IMR-90 (cell line): ENCODE data around the gene ENKUR. TPM values are rescaled to one million over a fixed set of nuclear protein-coding genes. Genes with fewer than 3 reads are reported as not detected.

Source experiments
- ATAC-seq: fragments of 200-7000 bp; cut with Tn5 transposase; 2 replicates; pipeline ENCODE4 v1.9.1; 2020; ENCODE audit warnings: low read depth, mild to moderate bottlenecking, moderate library complexity
- BruUV-seq: library from RNA; stranded (reverse); fragments of 400-500 nt; replicated peaks from 2 replicates; lab custom pipeline; 2021; lab: Mats Ljungman, UMichigan
- CTCF ChIA-PET: fragments of 300-600 bp; formaldehyde crosslinking; extraction: SDS; loops from one replicate; lab custom pipeline; 2021; ENCODE audit warnings: antibody characterized with exemption; lab: Yijun Ruan, JAX
- POLR2A ChIA-PET: fragments of 300-600 bp; sonication (Branson Sonifier 250); formaldehyde crosslinking; loops from one replicate; lab custom pipeline; 2022; ENCODE audit warnings: antibody characterized with exemption; ENCODE audit not compliant: unreplicated experiment; lab: Charles Lee
- DNase-seq: peaks from one replicate; pipeline ENCODE4 v3.0.0; 2013
- H2AFZ ChIP-seq: replicated peaks from 2 replicates; pipeline ENCODE3; 2013; ENCODE audit warnings: low read length, mild to moderate bottlenecking; ENCODE audit not compliant: poor library complexity
- H2AK5ac ChIP-seq: 2 replicates; pipeline ENCODE4 v1.6.1; 2013; ENCODE audit warnings: low read depth, low read length, inconsistent platforms
- H2AK9ac ChIP-seq: replicated peaks from 2 replicates; pipeline ENCODE3; 2013; ENCODE audit warnings: mild to moderate bottlenecking, low read depth, low read length, moderate library complexity; ENCODE audit not compliant: poor library complexity
- H2BK120ac ChIP-seq: 2 replicates; pipeline ENCODE4 v1.6.1; 2013; ENCODE audit warnings: low read depth, low read length, inconsistent platforms
- H2BK15ac ChIP-seq: 3 replicates; pipeline ENCODE4 v1.6.1; 2013; ENCODE audit warnings: low read depth, low read length, inconsistent platforms
- H2BK20ac ChIP-seq: 2 replicates; pipeline ENCODE4 v1.6.1; 2013; ENCODE audit warnings: low read depth, mild to moderate bottlenecking, inconsistent platforms, low read length, moderate library complexity
- H2BK5ac ChIP-seq: 2 replicates; pipeline ENCODE4 v1.6.1; 2013; ENCODE audit warnings: mild to moderate bottlenecking, low read depth, low read length, inconsistent platforms; ENCODE audit not compliant: poor library complexity, severe bottlenecking
- H3K14ac ChIP-seq: replicated peaks from 2 replicates; pipeline ENCODE4 v1.6.1; 2013; ENCODE audit warnings: low read depth, low read length, inconsistent platforms
- H3K18ac ChIP-seq: 2 replicates; pipeline ENCODE4 v1.6.1; 2013; ENCODE audit warnings: low read depth, low read length, control low read depth
- H3K23ac ChIP-seq: 2 replicates; pipeline ENCODE4 v1.6.1; 2013; ENCODE audit warnings: low read depth, low read length, inconsistent platforms
- H3K27ac ChIP-seq: 2 replicates; pipeline ENCODE4 v1.5.1; 2013; ENCODE audit warnings: mild to moderate bottlenecking, control low read depth, low read length; ENCODE audit not compliant: insufficient read depth
- H3K27me3 ChIP-seq: 2 replicates; pipeline ENCODE4 v1.6.1; 2013; ENCODE audit warnings: low read length; ENCODE audit not compliant: control insufficient read depth, insufficient read depth
- H3K36me3 ChIP-seq: 2 replicates; pipeline ENCODE4 v1.6.1; 2013; ENCODE audit warnings: low read length, mixed read lengths; ENCODE audit not compliant: control insufficient read depth, insufficient read depth
- H3K4ac ChIP-seq: 2 replicates; pipeline ENCODE4 v1.6.1; 2013; ENCODE audit warnings: low read depth, low read length, inconsistent platforms
- H3K4me1 ChIP-seq: 2 replicates; pipeline ENCODE4 v1.6.1; 2013; ENCODE audit warnings: low read length, mixed read lengths; ENCODE audit not compliant: control insufficient read depth, insufficient read depth
- H3K4me2 ChIP-seq: 2 replicates; pipeline ENCODE4 v1.6.1; 2013; ENCODE audit warnings: low read depth, mild to moderate bottlenecking, control low read depth, low read length, moderate library complexity
- H3K4me3 ChIP-seq: 2 replicates; pipeline ENCODE4 v1.5.1; 2013; ENCODE audit warnings: low read depth, mild to moderate bottlenecking, control low read depth, low read length, moderate library complexity; ENCODE audit not compliant: insufficient read depth
- H3K56ac ChIP-seq: 2 replicates; pipeline ENCODE4 v1.6.1; 2013; ENCODE audit warnings: low read length, inconsistent platforms; ENCODE audit not compliant: insufficient read depth; ENCODE audit errors: extremely low read depth
- H3K79me1 ChIP-seq, 2 experiments: 2 replicates each; pipeline ENCODE4 v1.6.1; 2013; ENCODE audit warnings: low read length in 2 of 2, inconsistent platforms in 1 of 2, low read depth in 1 of 2
- H3K9ac ChIP-seq: 2 replicates; pipeline ENCODE4 v1.6.1; 2013; ENCODE audit warnings: low read depth, low read length, control low read depth
- H3K9me1 ChIP-seq: 2 replicates; pipeline ENCODE4 v1.6.1; 2013; ENCODE audit warnings: low read length, inconsistent platforms; ENCODE audit not compliant: insufficient read depth
- H3K9me3 ChIP-seq: 2 replicates; pipeline ENCODE4 v1.6.1; 2013; ENCODE audit warnings: low read length; ENCODE audit not compliant: control insufficient read depth, insufficient read depth
- H4K20me1 ChIP-seq: 2 replicates; pipeline ENCODE4 v1.6.1; 2013; ENCODE audit warnings: low read length, inconsistent platforms; ENCODE audit not compliant: insufficient read depth
- H4K5ac ChIP-seq: 2 replicates; pipeline ENCODE4 v1.6.1; 2013; ENCODE audit warnings: mild to moderate bottlenecking, low read depth, low read length, control low read depth
- H4K8ac ChIP-seq, 2 experiments: 2 replicates each; pipeline ENCODE4 v1.6.1; 2013; ENCODE audit warnings: low read depth in 2 of 2, low read length in 2 of 2, control low read depth in 1 of 2, inconsistent platforms in 1 of 2
- H4K91ac ChIP-seq: 2 replicates; pipeline ENCODE4 v1.6.1; 2013; ENCODE audit warnings: low read depth, low read length, inconsistent platforms; ENCODE audit not compliant: insufficient read depth
- BHLHE40 ChIP-seq: fragments of 150-350 bp; IDR thresholded peaks from 2 replicates; pipeline ENCODE4 v1.6.1; 2016; ENCODE audit warnings: mild to moderate bottlenecking, low read depth, low read length
- CEBPB ChIP-seq: IDR thresholded peaks from 2 replicates; pipeline ENCODE4 v1.6.1; 2012; ENCODE audit warnings: low read depth, low read length, improper control_type of control experiment
- CHD1 ChIP-seq: IDR thresholded peaks from 2 replicates; pipeline ENCODE4 v1.6.1; 2012; ENCODE audit warnings: low read depth, low read length, improper control_type of control experiment
- CTCF ChIP-seq: conservative IDR thresholded peaks from 2 replicates; pipeline ENCODE4 v1.5.1; 2012; ENCODE audit warnings: mild to moderate bottlenecking, low read depth, low read length, improper control_type of control experiment
- ELK1 ChIP-seq: fragments of 150-350 bp; IDR thresholded peaks from 2 replicates; pipeline ENCODE4 v1.6.1; 2016; ENCODE audit warnings: low read depth, mild to moderate bottlenecking, low read length, moderate library complexity, borderline replicate concordance
- FOS ChIP-seq: fragments of 150-350 bp; IDR thresholded peaks from 2 replicates; pipeline ENCODE4 v1.6.1; 2016; ENCODE audit warnings: low read depth, low read length
- MAFK ChIP-seq: IDR thresholded peaks from 2 replicates; pipeline ENCODE4 v1.6.1; 2012; ENCODE audit warnings: low read depth, low read length, improper control_type of control experiment
- MAZ ChIP-seq: IDR thresholded peaks from 2 replicates; pipeline ENCODE4 v1.6.1; 2012; ENCODE audit warnings: low read depth, mild to moderate bottlenecking, low read length, improper control_type of control experiment, moderate library complexity, borderline replicate concordance
- MXI1 ChIP-seq: IDR thresholded peaks from 2 replicates; pipeline ENCODE4 v1.6.1; 2012; ENCODE audit warnings: low read depth, mild to moderate bottlenecking, low read length, moderate library complexity, borderline replicate concordance
- NFE2L2 ChIP-seq: fragments of 150-350 bp; IDR thresholded peaks from 2 replicates; pipeline ENCODE4 v1.6.1; 2016; ENCODE audit warnings: low read depth, mild to moderate bottlenecking, low read length
- POLR2A ChIP-seq: IDR thresholded peaks from 2 replicates; pipeline ENCODE4 v1.6.1; 2012; ENCODE audit warnings: mild to moderate bottlenecking, low read depth, low read length
- RAD21 ChIP-seq: IDR thresholded peaks from 2 replicates; pipeline ENCODE4 v1.6.1; 2012; ENCODE audit warnings: low read length, improper control_type of control experiment
- RCOR1 ChIP-seq: IDR thresholded peaks from 2 replicates; pipeline ENCODE4 v1.6.1; 2012; ENCODE audit warnings: mild to moderate bottlenecking, low read length, improper control_type of control experiment; ENCODE audit not compliant: insufficient replicate concordance
- RFX5 ChIP-seq: IDR thresholded peaks from 2 replicates; pipeline ENCODE4 v1.8.0; 2012; ENCODE audit warnings: low read depth, mild to moderate bottlenecking, low read length, moderate library complexity
- SMC3 ChIP-seq: fragments of 150-350 bp; IDR thresholded peaks from 2 replicates; pipeline ENCODE4 v1.6.1; 2016; ENCODE audit warnings: low read depth, mild to moderate bottlenecking, antibody characterized with exemption, low read length, moderate library complexity
- USF2 ChIP-seq: fragments of 150-350 bp; IDR thresholded peaks from 2 replicates; pipeline ENCODE4 v1.6.1; 2017; ENCODE audit warnings: mild to moderate bottlenecking, antibody characterized with exemption, low read length, low read depth
- WGBS, 2 experiments: methylation state at CpG; one replicate each; pipeline versions ENCODE4 v1.1.5 to v1.1.7; 2013; ENCODE audit warnings: missing lambda C conversion rate in 2 of 2; ENCODE audit not compliant: insufficient read length in 1 of 2; ENCODE audit errors: extremely low coverage in 2 of 2; 5-methylcytosine and 5-hydroxymethylcytosine counted together
- dilution Hi-C: fragments of 300-500 bp; cut with HindIII; formaldehyde crosslinking; loops from one replicate; pipeline ENCODE4 v1.14.3; 2018; ENCODE audit warnings: low sequenced_read_pairs; ENCODE audit not compliant: unreplicated experiment
- in situ Hi-C: fragments of 300-500 bp; cut with MboI; formaldehyde crosslinking; loops from 3 replicates; pipeline ENCODE4 v1.14.3; 2019; ENCODE audit warnings: low sequenced_read_pairs, inconsistent platforms, mixed read lengths
- intact Hi-C: fragments of 100-400 bp; cut with micrococcal nuclease; formaldehyde crosslinking; loops from 2 replicates; pipeline ENCODE4 v1.10.0; 2022
- polyA plus RNA-seq, 3 experiments: library from polyadenylated mRNA; depleted of rRNA; stranded (reverse); fragments of >200 nt; gene quantifications; 2 replicates each; pipeline ENCODE4 v1.2.3, GENCODE V29; 2012; ENCODE audit warnings: low replicate concordance in 1 of 3
- total RNA-seq: library from RNA; depleted of rRNA; stranded (reverse); fragments of >200 nt; gene quantifications from 2 replicates; pipeline ENCODE4 v1.2.3, GENCODE V29; 2012

ENKUR gene
- total and polyA plus RNA-seq, 2 of the 4 experiments (the other 2 are of a cell fraction): not detected

GRCh38 chr10:25017154-25017590, 1.2 kb upstream of the ENKUR start:
- dilution Hi-C loops (no loop called here), intact Hi-C loops (loop anchor here (1.0 to 2.0 kb wide), 2 partner anchors 58 to 64 kb away; no protein-coding TSS in a partner anchor), in situ Hi-C loops (no loop called here)
- Histone ChIP-seq H2AK9ac (no peak overlapping the region), H3K9me1 (no peaks in the 10 kb centered on the region), H3K36me3 (no peaks in the 10 kb centered on the region), H4K8ac (peak overlapping the region; percentile 64 to 82), H2BK20ac (no peak overlapping the region; the same call in 1 of the 2 replicates), H2BK5ac (peak overlapping the region; percentile 57), H2BK15ac (no peak overlapping the region), H4K5ac (peak overlapping the region; percentile 97), H2AK5ac (no peak overlapping the region), H3K4me2 (peak overlapping the region; percentile 88), H2BK120ac (no peak overlapping the region), H4K20me1 (no peaks in the 10 kb centered on the region), H3K23ac (peak overlapping the region; percentile 72), H3K4ac (peak overlapping the region; percentile 75), H3K27me3 (no peaks in the 10 kb centered on the region), H3K18ac (peak overlapping the region; percentile 89), H4K91ac (peak overlapping the region; percentile 3; the same call in 1 of the 2 replicates), H3K4me1 (peaks cover 1% of the 10 kb centered on the region; the same call in 1 of the 2 replicates), H3K4me3 (peak overlapping the region; percentile 79), H3K79me1 (peaks cover 0 to 4% of the 10 kb centered on the region in 2 experiments; a peak in 1 of 4 replicates), H2AFZ (peak overlapping the region; percentile 94), H3K9ac (peak overlapping the region; percentile 69), H3K56ac (peak overlapping the region; percentile 42), H3K27ac (peak overlapping the region; percentile 52), H3K14ac (peak overlapping the region; percentile 88), H3K9me3 (no peaks in the 10 kb centered on the region)
- ChIA-PET POLR2A (no interaction called here), CTCF (interaction anchor here (0.6 kb wide), 1 partner anchor 397 kb away, joined by 5 read pairs; no protein-coding TSS in a partner anchor)
- no peak for ATAC-seq
- 12% methylated on average over 3 of the region's 10 CpGs; no CpG with 5 or more reads in 1 of the 2 experiments for WGBS, 2 experiments
- TF ChIP-seq POLR2A (no peak), NFE2L2 (no peak), MXI1 (no peak), SMC3 (no peak), USF2 (no peak), ELK1 (no peak), MAZ (no peak), CTCF (no peak), RAD21 (no peak), RFX5 (no peak), FOS (no peak), BHLHE40 (no peak), RCOR1 (no peak), CHD1 (no peak), MAFK (no peak), CEBPB (no peak)
- DNase-seq: peak; percentile 13
- BruUV-seq: no TSS peak
